CD4-positive, alpha-beta T cell treated with Interleukin-17A for 4 hours (primary cell): ENCODE measurements around the gene HAAO.

Experiments
- DNase-seq: peaks from one replicate; pipeline ENCODE4 v3.0.0-alpha.2; 2020; ENCODE audit warnings: mixed read lengths

Gene HAAO

DNA sequence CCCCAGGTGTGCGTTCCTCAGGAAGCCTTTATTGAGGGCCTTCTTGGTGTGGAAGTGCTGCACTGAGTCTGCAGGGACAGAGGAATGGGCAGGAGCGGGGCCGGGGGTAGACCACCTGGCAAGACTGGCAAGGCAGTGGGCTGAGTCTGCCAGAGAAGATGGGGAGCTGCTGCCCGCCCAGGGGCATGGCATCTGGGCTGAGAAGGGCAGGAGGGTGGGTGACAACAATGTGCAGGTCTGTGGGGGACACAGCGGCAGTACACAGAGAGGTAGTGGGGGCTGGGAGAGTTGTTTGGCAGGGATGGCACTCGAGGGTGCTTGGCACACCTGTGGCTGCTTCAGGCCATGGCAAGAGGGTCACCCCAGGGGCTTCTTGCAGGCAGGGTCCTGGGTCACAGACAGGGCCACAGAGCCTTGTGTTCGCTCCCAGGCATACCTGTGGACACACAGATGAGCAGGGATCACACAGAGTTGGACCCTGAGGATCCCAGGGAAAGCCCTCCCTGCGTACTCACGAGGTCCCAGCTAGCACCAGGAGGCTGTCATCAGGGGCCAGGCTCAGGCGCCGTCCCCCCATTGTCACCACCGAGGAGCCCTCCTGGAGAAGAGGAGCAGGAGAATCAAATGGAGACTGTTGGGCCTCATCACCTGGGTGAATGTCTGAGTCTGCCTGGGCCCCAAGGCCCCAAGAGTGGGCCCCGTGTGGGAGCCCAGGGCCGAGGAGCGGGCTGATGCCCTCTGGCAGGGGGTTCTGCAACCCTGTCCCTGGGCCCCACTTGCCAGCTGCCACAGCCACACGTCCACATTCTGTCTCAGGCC is 25.1 kb downstream of the HAAO start:
- DNase-seq: no peak

- DNase-seq: no peak
Measured at GRCh38 chr2:42765686-42766085, 26.7 kb downstream of the HAAO start.

DNA sequence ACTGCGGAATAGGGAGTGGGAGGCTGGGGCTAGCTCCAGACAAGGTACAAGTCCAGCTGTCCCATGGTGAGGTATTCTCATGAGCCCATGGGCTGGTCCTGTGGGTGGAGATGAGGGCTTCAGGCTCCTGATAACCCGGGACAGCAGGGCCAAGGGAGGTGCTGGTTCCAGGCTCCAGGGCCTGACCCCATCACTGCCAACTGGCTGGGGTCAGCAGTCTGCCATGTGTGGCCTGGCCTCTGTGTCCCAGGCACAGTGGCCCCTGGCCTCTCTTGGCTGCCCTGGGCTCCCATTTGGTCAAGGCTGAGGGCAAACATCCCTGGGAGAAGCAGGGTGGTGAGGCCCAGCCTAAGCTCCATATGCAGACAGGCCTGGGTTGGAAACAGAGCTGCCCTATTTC is 27.5 kb downstream of the HAAO start:
- no peak for DNase-seq

- DNase-seq: no peak
Measured at GRCh38 chr2:42764096-42764495, 28.3 kb downstream of the HAAO start, which contains the start of gene OXER1. TSS of gene OXER1 (minus strand) at chr2:42764135. CDS start at chr2:42764062, 73 bp downstream.

GRCh38 chr2:42762823-42763804 is 29.3 kb downstream of the HAAO start:
- DNase-seq: no peak

GRCh38 chr2:42762155-42762554 is 30.2 kb downstream of the HAAO start:
- DNase-seq: no peak

DNA sequence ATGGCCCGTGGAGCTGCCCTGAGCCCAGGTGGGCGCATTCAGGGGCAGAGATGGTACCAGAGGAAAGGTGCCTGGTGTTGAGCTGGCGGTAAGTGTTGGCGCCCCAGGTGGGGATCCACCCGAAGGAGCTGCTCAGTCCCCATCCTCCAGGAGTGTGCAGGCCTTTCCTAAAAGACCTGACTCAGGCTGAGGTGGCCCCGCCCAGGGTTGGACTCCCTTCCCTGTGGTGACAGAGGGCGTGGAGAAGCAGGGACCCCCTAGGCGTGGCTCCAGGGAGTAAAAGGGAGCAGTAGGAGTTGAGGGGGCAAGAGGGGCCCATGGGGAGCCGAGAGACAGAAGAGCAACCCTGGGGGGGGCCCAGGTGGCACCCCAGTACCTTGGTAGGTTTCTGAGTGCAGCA is 30.8 kb downstream of the HAAO start:
- no peak for DNase-seq

- DNase-seq: no peak
Measured at GRCh38 chr2:42758751-42759150, 33.6 kb downstream of the HAAO start.

GRCh38 chr2:42757981-42758740 is 34.2 kb downstream of the HAAO start:
- no peak for DNase-seq

- DNase-seq: no peak
Measured at GRCh38 chr2:42756966-42757513, 35.3 kb downstream of the HAAO start.

DNA sequence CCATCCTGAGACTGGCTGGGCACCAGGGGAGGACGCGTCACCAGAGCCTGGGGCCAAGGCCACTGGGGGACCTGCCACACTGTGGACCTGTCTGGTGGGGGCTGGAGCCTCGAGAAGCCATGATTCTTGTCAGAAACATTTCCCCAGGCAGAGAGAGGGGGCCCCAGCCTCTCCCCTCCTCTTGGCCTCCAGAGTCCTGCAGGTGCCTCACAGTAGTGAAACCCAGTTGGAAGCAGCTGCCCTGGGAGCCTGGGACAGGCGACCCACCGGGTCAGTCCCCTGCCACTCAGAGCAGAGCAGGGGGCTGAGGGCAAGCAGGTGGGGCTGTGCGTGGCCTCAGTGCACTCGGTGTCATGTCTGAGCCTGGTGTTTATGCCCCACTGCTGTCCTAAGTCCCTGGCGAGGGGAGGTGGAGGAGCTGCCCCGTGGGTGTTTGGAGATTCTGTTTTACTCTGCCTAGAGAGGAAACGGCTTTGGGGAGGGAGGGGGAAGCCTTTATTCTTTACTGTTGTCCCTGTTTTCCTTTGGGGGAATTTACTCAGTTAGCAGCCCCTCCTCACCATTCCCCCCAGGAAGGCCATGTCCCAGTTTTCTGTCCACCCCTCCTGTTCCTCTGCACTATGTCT is 36.1 kb downstream of the HAAO start:
- no peak for DNase-seq

DNA sequence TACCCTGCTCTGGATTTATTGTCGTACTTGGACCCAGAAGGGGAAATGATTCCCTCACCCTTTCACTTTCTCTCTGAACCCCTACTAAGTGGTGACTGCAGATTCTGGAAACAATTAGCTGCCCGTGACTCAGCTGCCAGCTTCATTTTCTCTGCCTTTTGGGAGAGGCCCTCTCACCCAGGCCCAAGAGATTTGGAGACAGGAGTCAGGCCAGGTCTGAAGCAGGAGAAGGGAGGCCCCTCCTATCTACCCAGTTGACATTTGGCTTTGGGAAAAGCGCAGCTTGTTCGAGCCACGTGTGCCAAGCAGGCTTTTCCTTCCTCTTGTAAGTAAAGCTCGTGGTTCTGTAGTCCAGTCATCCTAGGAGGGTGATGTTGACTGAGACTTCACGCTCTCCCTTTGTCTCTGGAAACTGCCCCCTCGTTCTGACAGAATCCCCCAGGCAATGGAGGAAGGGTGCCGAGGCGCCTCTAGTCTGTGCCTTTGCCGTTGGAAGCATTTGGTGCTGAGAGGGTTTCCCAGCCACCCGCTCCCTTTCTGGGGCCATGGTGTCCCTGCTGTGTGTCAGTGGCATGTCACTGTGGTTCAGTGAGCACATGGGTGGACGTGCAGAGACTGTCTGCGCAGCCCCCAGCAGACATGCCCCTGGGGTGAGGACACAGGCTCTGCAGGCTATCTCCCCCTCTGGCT is 37.0 kb downstream of the HAAO start:
- DNase-seq: no peak

DNA sequence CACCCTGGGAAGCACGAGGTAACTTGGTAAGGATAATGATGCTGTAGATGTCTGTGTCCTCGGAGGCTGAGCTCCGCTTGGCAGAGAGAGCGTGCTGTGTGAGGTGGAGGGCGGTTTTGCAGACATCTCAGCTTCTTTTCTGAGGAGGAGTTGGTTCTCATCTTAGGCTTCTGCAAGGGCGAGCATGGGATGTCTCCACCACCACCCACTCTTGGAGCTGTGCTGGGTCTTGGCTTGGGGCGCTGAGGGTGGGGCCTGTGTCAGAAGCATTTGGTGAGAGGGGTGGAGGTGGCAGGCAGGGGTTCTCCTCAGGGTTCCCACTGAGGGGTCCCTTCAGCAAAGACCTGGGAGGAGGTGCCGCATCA is 37.6 kb downstream of the HAAO start:
- DNase-seq: no peak

DNA sequence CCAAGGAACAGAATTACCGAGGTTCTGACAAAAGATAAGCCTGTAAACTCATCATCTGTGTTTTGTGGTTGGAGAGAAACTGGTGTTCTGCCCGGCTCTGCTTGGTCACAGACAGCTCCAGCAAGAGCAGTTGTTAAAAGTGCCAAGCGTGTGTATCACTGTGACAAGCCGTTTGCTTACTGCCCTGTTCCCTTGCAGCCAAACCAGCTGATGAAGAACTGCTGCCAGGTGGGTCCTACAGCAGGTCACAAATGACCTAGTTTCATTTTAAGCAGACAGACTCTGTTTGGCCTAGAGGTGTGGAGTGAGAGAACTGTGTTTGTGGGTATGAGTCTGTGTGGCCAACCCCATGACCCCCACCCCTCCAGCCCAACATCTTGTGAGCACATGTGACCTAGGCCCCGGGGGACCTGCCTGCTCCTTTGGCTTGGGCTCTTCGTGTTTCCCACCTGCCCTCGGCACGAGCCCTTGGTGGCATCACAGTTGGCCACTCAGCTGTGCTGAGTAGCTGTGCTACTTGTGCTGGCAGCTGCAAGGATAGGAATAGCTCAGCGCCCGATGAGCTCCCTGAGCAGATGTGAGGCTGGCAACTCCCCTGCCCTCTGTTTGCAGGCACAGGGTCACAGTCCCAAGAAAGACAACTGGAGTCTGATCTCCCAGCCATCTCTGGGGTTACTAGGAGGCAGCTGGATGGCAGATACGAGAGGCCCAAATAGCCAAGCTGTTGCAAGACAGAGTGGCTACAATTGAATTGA is 38.2 kb downstream of the HAAO start:
- DNase-seq: no peak

GRCh38 chr2:42752816-42753813 is 39.3 kb downstream of the HAAO start:
- DNase-seq: no peak

GRCh38 chr2:42752314-42752713 is 40.1 kb downstream of the HAAO start:
- no peak for DNase-seq

GRCh38 chr2:42748840-42749239 is 43.5 kb downstream of the HAAO start:
- DNase-seq: no peak

GRCh38 chr2:42747422-42747821 is 45.0 kb downstream of the HAAO start:
- DNase-seq: no peak

DNA sequence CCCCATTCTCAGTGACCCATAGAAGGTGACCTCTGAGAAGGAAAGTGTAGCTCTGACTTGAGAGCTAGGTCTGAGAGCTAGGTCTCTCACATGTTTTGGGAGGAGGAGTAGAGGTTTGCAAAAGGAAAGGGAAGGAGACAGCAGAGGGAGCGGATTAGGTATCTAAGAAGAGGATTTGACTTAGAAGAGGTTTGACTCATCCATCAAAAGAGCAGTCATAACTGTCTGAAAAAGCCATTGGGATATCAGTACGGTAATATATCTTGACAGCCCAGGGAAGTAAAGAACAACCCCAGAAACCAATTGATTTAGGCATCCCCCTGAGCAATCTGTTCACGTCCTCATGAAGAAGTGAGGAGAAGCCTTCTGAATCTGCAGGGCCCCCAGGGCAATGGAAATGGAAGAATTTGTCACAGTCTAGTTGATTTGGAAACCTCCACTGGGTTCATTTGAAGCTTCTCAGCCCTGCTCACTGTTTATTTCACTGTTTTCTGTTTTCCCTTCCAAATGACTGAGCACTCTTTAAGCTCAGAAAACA is 47.8 kb downstream of the HAAO start:
- DNase-seq: no peak
